GM18505 (cell line): ENCODE data around the gene UMODL1.

Experiments
- ATAC-seq: cut with Tn5 transposase; IDR thresholded peaks from one replicate; pipeline ENCODE4 v1.9.1; 2021; ENCODE audit not compliant: unreplicated experiment
- POLR2A ChIP-seq: IDR thresholded peaks from 4 replicates; pipeline ENCODE4 v1.6.1; 2011; ENCODE audit warnings: borderline replicate concordance; ENCODE audit not compliant: insufficient read depth, insufficient read length; ENCODE audit errors: extremely low read depth

The UMODL1 gene

GRCh38 chr21:42127164-42128150 lies 56.3 kb downstream of the UMODL1 start:
- TF ChIP-seq POLR2A: no peak
- no peak for ATAC-seq

GRCh38 chr21:42129300-42130266 lies 58.5 kb downstream of the UMODL1 start:
- no peak for ATAC-seq
- no peak for TF ChIP-seq POLR2A

GRCh38 chr21:42130441-42130840 lies 59.3 kb downstream of the UMODL1 start:
- no peak for TF ChIP-seq POLR2A
- no peak for ATAC-seq

- TF ChIP-seq POLR2A: no peak
- ATAC-seq: no peak
Observed at GRCh38 chr21:42132183-42132582, 61.1 kb downstream of the UMODL1 start.

- ATAC-seq: no peak
- TF ChIP-seq POLR2A: no peak
Observed at GRCh38 chr21:42133131-42133530, 62.0 kb downstream of the UMODL1 start.

GRCh38 chr21:42135386-42136052 lies 64.4 kb downstream of the UMODL1 start:
- ATAC-seq: no peak
- no peak for TF ChIP-seq POLR2A

GRCh38 chr21:42137191-42137904 lies 66.2 kb downstream of the UMODL1 start:
- ATAC-seq: no peak
- TF ChIP-seq POLR2A: no peak

GRCh38 chr21:42140196-42140934 lies 69.2 kb downstream of the UMODL1 start:
- no peak for TF ChIP-seq POLR2A
- no peak for ATAC-seq

GRCh38 chr21:42141643-42142042 lies 70.5 kb downstream of the UMODL1 start:
- no peak for TF ChIP-seq POLR2A
- no peak for ATAC-seq

GRCh38 chr21:42142141-42142540 lies 71.0 kb downstream of the UMODL1 start:
- no peak for ATAC-seq
- no peak for TF ChIP-seq POLR2A

GRCh38 chr21:42142627-42143026 lies 71.5 kb downstream of the UMODL1 start:
- no peak for ATAC-seq
- no peak for TF ChIP-seq POLR2A

- no peak for ATAC-seq
- TF ChIP-seq POLR2A: no peak
Observed at GRCh38 chr21:42143111-42143510, 72.0 kb downstream of the UMODL1 start.
